ENCODE results near the gene CRY2.

- no peak for TF ChIP-seq CTCF (IDR thresholded peaks at IDR 0.05)
- TF ChIP-seq POLR2A (IDR thresholded peaks at IDR 0.05): no peak
Measured at GRCh38 chr11:45927684-45928413, 80.6 kb downstream of the CRY2 start.
